GM19099 (cell line): Measurements from ENCODE around the gene SLC17A9.

ENCODE experiments used
- POLR2A ChIP-seq: IDR thresholded peaks from 3 replicates; pipeline ENCODE4 v1.6.1; 2011; ENCODE audit warnings: low read depth; ENCODE audit not compliant: insufficient read length; ENCODE audit errors: extremely low read depth

The SLC17A9 gene

GRCh38 chr20:62958388-62959100 is 6.0 kb downstream of the SLC17A9 start:
- TF ChIP-seq POLR2A, result no peak

GRCh38 chr20:62959101-62959971 is 6.8 kb downstream of the SLC17A9 start:
- no peak for TF ChIP-seq POLR2A

GRCh38 chr20:62959998-62960436 is 7.5 kb downstream of the SLC17A9 start:
- no peak for TF ChIP-seq POLR2A

GRCh38 chr20:62961310-62961783 is 8.8 kb downstream of the SLC17A9 start:
- TF ChIP-seq POLR2A, result no peak

- no peak for TF ChIP-seq POLR2A
These were observed 9.3 kb downstream of the SLC17A9 start for GRCh38 chr20:62961799-62962198.

- no peak for TF ChIP-seq POLR2A
These were observed 9.8 kb downstream of the SLC17A9 start for GRCh38 chr20:62962221-62962879.

- TF ChIP-seq POLR2A, result no peak
These were observed 10.5 kb downstream of the SLC17A9 start for GRCh38 chr20:62962891-62963613.

GRCh38 chr20:62963614-62964397 is 11.3 kb downstream of the SLC17A9 start:
- TF ChIP-seq POLR2A, result no peak

- TF ChIP-seq POLR2A, result no peak
These were observed 12.2 kb downstream of the SLC17A9 start for GRCh38 chr20:62964700-62965099.

- TF ChIP-seq POLR2A, result no peak
These were observed 12.9 kb downstream of the SLC17A9 start for GRCh38 chr20:62965363-62965771.

- no peak for TF ChIP-seq POLR2A
These were observed 14.0 kb downstream of the SLC17A9 start for GRCh38 chr20:62966212-62967148.

- TF ChIP-seq POLR2A, result no peak
These were observed 14.6 kb downstream of the SLC17A9 start for GRCh38 chr20:62967149-62967501.

GRCh38 chr20:62967628-62968351 is 15.3 kb downstream of the SLC17A9 start:
- TF ChIP-seq POLR2A, result no peak
